PFSK-1 (cell line): ENCODE data around the gene ASIC4.

Experiments used
- FOXP2 ChIP-seq: optimal IDR thresholded peaks from 2 replicates; pipeline ENCODE3; 2011; ENCODE audit warnings: borderline replicate concordance, control low read depth, inconsistent platforms; ENCODE audit not compliant: insufficient read depth; ENCODE audit errors: extremely low read length, extremely low read depth
- POLR2AphosphoS5 ChIP-seq: IDR thresholded peaks from 2 replicates; pipeline ENCODE4 v1.6.1; 2012; ENCODE audit warnings: low read depth, mild to moderate bottlenecking, control low read depth, low read length, moderate library complexity
- SIN3A ChIP-seq: IDR thresholded peaks from 2 replicates; pipeline ENCODE4 v1.6.1; 2012; ENCODE audit warnings: mild to moderate bottlenecking, low read length, moderate library complexity, borderline replicate concordance; ENCODE audit not compliant: insufficient read depth
- TAF1 ChIP-seq: IDR thresholded peaks from 2 replicates; pipeline ENCODE4 v1.6.1; 2012; ENCODE audit warnings: low read length, control low read depth, borderline replicate concordance; ENCODE audit not compliant: insufficient read depth
- TF ChIP-seq, protein P1 (sequence below), 2 experiments: IDR thresholded peaks; 2 replicates each; pipeline versions ENCODE4 v1.6.1 to v1.8.0; 2011 to 2012; ENCODE audit warnings: low read depth in 2 of 2, low read length in 2 of 2, control low read depth in 1 of 2, inconsistent platforms in 1 of 2, mild to moderate bottlenecking in 1 of 2, moderate library complexity in 1 of 2; ENCODE audit not compliant: insufficient read depth in 1 of 2

DNA sequence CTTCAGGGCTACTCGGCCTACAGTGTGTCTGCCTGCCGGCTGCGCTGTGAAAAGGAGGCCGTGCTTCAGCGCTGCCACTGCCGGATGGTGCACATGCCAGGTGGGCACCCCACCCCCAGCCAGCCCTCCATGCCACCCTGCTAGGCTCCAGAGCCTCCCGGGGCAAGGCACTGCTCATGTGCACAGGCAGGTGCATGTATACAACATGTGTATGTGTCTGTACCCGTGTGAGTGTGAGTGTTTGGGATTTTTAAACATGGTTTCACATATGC is 18.0 kb downstream of the ASIC4 start:
- TF ChIP-seq, protein P1, sequence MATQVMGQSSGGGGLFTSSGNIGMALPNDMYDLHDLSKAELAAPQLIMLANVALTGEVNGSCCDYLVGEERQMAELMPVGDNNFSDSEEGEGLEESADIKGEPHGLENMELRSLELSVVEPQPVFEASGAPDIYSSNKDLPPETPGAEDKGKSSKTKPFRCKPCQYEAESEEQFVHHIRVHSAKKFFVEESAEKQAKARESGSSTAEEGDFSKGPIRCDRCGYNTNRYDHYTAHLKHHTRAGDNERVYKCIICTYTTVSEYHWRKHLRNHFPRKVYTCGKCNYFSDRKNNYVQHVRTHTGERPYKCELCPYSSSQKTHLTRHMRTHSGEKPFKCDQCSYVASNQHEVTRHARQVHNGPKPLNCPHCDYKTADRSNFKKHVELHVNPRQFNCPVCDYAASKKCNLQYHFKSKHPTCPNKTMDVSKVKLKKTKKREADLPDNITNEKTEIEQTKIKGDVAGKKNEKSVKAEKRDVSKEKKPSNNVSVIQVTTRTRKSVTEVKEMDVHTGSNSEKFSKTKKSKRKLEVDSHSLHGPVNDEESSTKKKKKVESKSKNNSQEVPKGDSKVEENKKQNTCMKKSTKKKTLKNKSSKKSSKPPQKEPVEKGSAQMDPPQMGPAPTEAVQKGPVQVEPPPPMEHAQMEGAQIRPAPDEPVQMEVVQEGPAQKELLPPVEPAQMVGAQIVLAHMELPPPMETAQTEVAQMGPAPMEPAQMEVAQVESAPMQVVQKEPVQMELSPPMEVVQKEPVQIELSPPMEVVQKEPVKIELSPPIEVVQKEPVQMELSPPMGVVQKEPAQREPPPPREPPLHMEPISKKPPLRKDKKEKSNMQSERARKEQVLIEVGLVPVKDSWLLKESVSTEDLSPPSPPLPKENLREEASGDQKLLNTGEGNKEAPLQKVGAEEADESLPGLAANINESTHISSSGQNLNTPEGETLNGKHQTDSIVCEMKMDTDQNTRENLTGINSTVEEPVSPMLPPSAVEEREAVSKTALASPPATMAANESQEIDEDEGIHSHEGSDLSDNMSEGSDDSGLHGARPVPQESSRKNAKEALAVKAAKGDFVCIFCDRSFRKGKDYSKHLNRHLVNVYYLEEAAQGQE (IDR thresholded peaks at IDR 0.05; ENCODE audit: insufficient read depth in 1 of 2, low read depth in 2 of 2, low read length in 2 of 2) = no peak
- TF ChIP-seq TAF1 (no peak), POLR2AphosphoS5 (no peak), FOXP2 (no peak), SIN3A (no peak)
